Type B pancreatic cell (in vitro differentiated cells): Measurements from ENCODE around the gene LYSMD1. TPM values are rescaled to one million over a fixed set of nuclear protein-coding genes. Genes with fewer than 3 reads are reported as not detected.
A peak's percentile ranks its signal among the peaks of the same experiment; 100 is the strongest.

Source experiments
- DNase-seq: peaks from one replicate; pipeline ENCODE4 v3.0.0; 2021; ENCODE audit warnings: mixed read lengths; ENCODE audit not compliant: unreplicated experiment; ENCODE audit errors: extremely low spot score
- H3K27ac Mint-ChIP-seq: 2 replicates; pipeline ENCODE4 v1.8.0; 2021; ENCODE audit warnings: mild to moderate bottlenecking, mixed read lengths
- H3K27me3 Mint-ChIP-seq: 2 replicates; pipeline ENCODE4 v1.8.0; 2021; ENCODE audit warnings: mixed read lengths
- H3K36me3 Mint-ChIP-seq: 2 replicates; pipeline ENCODE4 v1.8.0; 2021; ENCODE audit warnings: mixed read lengths
- H3K4me1 Mint-ChIP-seq: one replicate; pipeline ENCODE4 v1.8.0; 2021; ENCODE audit warnings: mixed read lengths; ENCODE audit not compliant: unreplicated experiment
- H3K4me3 Mint-ChIP-seq: 2 replicates; pipeline ENCODE4 v1.8.0; 2021; ENCODE audit warnings: mild to moderate bottlenecking, mixed read lengths
- H3K9me3 Mint-ChIP-seq: 2 replicates; pipeline ENCODE4 v1.8.0; 2021; ENCODE audit warnings: mixed read lengths
- total RNA-seq: library from RNA; stranded (reverse); gene quantifications from 2 replicates; pipeline ENCODE4 v1.2.1, GENCODE V29; 2021; ENCODE audit warnings: low replicate concordance
- TF ChIP-seq, protein P1 (sequence below): fragments of 200-600 bp; sonication (generic); conservative IDR thresholded peaks from 2 replicates; pipeline ENCODE4 v1.5.0; 2021; ENCODE audit warnings: antibody characterized with exemption, mild to moderate bottlenecking

LYSMD1 gene
- total RNA-seq, 1 donor from 2014 or later: 12.3 TPM

DNA sequence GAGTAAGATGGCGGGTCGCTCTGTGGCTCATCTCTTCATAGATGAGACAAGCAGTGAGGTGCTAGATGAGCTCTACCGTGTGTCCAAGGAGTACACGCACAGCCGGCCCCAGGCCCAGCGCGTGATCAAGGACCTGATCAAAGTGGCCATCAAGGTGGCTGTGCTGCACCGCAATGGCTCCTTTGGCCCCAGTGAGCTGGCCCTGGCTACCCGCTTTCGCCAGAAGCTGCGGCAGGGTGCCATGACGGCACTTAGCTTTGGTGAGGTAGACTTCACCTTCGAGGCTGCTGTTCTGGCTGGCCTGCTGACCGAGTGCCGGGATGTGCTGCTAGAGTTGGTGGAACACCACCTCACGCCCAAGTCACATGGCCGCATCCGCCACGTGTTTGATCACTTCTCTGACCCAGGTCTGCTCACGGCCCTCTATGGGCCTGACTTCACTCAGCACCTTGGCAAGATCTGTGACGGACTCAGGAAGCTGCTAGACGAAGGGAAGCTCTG, 6.9 kb downstream of the LYSMD1 start:
- Mint-ChIP-seq H3K27me3 (no peaks in the 10 kb centered on the region), H3K4me1 (no peaks in the 10 kb centered on the region), H3K36me3 (peaks cover 14% of the 10 kb centered on the region), H3K27ac (no peak overlapping the region), H3K4me3 (no peak overlapping the region), H3K9me3 (no peaks in the 10 kb centered on the region)
- DNase-seq: no peak
- TF ChIP-seq, protein P1, sequence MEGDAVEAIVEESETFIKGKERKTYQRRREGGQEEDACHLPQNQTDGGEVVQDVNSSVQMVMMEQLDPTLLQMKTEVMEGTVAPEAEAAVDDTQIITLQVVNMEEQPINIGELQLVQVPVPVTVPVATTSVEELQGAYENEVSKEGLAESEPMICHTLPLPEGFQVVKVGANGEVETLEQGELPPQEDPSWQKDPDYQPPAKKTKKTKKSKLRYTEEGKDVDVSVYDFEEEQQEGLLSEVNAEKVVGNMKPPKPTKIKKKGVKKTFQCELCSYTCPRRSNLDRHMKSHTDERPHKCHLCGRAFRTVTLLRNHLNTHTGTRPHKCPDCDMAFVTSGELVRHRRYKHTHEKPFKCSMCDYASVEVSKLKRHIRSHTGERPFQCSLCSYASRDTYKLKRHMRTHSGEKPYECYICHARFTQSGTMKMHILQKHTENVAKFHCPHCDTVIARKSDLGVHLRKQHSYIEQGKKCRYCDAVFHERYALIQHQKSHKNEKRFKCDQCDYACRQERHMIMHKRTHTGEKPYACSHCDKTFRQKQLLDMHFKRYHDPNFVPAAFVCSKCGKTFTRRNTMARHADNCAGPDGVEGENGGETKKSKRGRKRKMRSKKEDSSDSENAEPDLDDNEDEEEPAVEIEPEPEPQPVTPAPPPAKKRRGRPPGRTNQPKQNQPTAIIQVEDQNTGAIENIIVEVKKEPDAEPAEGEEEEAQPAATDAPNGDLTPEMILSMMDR: no peak

DNA sequence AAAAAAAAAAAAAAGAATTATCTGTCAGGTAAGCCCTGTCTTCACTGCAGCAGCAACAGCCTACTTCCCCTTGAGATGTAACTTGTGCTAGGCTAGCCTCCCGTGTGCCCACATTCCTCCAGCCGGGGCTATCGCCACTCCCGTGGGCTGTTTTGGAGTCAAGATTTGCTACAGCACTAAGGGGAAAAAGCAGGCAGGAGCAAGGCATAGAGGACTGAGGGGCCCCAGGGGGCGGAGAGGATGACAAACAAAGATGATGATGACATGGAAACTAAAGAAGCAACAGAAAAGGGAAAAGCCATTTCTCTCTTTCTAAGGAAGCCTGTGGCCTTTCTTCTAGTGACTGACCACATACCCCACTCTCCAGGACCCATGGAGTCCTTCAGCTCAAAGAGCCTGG, 7.4 kb downstream of the LYSMD1 start:
- no peak for DNase-seq
- H3K36me3 Mint-ChIP-seq: peaks cover 14% of the 10 kb centered on the region
- H3K4me1 Mint-ChIP-seq: no peaks in the 10 kb centered on the region
- no peaks in the 10 kb centered on the region for H3K27me3 Mint-ChIP-seq
- no peak overlapping the region for H3K4me3 Mint-ChIP-seq
- no peaks in the 10 kb centered on the region for H3K9me3 Mint-ChIP-seq
- no peak overlapping the region for H3K27ac Mint-ChIP-seq
- TF ChIP-seq, protein P1: no peak

DNA sequence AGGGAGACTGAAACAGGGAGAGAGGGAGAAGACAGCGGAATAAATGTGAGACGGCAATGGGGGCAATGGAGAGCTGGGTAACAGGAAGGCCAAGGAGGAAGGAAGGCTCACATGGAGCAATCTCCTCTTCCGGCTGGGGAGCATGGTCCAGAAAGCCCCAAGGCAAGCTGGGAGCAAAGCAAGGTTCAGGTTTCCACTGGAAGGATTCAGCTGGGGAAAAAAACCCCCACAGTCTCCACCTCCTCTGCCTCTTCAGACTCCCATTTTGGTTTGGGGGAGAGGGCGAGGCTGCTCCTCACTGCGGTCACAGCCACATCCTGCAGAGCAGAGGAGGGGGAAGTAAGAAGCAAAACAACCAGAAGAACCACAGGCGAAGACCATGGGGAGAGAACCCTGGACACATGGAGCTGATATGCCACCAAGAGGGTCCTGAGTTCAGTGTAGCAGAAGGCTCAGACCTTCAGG, 8.6 kb downstream of the LYSMD1 start:
- no peaks in the 10 kb centered on the region for H3K4me1 Mint-ChIP-seq
- H3K27ac Mint-ChIP-seq: no peak overlapping the region
- H3K27me3 Mint-ChIP-seq: no peaks in the 10 kb centered on the region
- peaks cover 14% of the 10 kb centered on the region for H3K36me3 Mint-ChIP-seq
- no peak for DNase-seq
- no peak overlapping the region for H3K4me3 Mint-ChIP-seq
- no peaks in the 10 kb centered on the region for H3K9me3 Mint-ChIP-seq
- TF ChIP-seq, protein P1: no peak

DNA sequence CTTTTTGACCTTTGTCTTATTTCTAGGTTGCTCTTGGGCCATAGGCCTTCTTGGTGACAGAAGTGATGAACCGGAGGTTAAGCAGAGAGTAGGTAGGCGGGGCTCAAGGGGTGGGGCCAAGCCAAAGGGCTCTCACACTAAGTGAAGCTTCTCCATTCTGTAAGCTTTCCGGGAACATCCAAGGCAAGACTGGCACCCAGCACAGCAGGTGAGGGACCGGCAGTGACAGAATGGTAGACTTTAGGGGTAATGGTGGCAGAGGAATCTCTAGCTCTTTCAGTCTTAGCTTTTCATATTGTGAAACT, 9.2 kb downstream of the LYSMD1 start, which contains the start of gene TNFAIP8L2:
Gene TNFAIP8L2, plus strand, starts transcription at position 135 of the 305 bp plus-strand sequence. CDS start 2,049 bp downstream, outside the sequence.
- Mint-ChIP-seq H3K4me1 (no peaks in the 10 kb centered on the region), H3K27ac (peak within 1 kb of the TSS; percentile 67), H3K4me3 (no peak within 1 kb of the TSS), H3K36me3 (peaks cover 9% of the 10 kb centered on the region), H3K27me3 (no peaks in the 10 kb centered on the region), H3K9me3 (no peaks in the 10 kb centered on the region)
- DNase-seq: no peak
- TF ChIP-seq, protein P1: no peak

DNA sequence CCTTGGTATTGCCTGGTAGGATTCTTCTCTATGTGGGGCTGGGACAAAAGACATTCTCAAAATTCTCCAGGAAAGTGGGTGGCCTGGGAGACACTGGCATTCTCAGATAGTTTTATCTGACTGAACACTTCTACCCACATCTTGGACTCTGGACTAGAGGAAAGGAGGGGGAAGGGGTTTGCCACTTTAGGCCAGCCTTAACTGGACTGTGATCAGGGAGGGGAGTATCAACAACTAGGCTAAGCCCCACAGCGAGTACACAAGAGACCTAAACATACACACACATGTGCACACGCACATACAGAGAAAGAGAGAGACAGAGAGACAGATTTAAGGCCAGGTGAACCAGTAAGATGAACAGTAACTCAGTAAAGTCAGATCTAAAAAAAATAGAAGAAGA, 18.0 kb downstream of the LYSMD1 start:
- peak overlapping the region; percentile 93 for H3K4me3 Mint-ChIP-seq
- no peak overlapping the region for H3K27ac Mint-ChIP-seq
- DNase-seq: no peak

More for the DNA sequence above, 18.0 kb downstream of the LYSMD1 start:
- peaks cover 4% of the 10 kb centered on the region for H3K36me3 Mint-ChIP-seq
- H3K9me3 Mint-ChIP-seq: no peaks in the 10 kb centered on the region
- H3K4me1 Mint-ChIP-seq: peaks cover 38% of the 10 kb centered on the region
- H3K27me3 Mint-ChIP-seq: peaks cover 12% of the 10 kb centered on the region
- TF ChIP-seq, protein P1: no peak
